Gastroesophageal sphincter (tissue), 4 donors: ENCODE results near the gene TMEM252. TPM values are rescaled to one million over a fixed set of nuclear protein-coding genes. Genes with fewer than 3 reads are reported as not detected.
A peak's percentile ranks its signal among the peaks of the same experiment; 100 is the strongest.

Experiments
- ATAC-seq: fragments of 150-250 bp; one replicate; pipeline ENCODE4 v1.9.1; 2016; ENCODE audit warnings: mild to moderate bottlenecking, moderate library complexity
- H3K27ac ChIP-seq, 4 donors: fragments of 200-600 bp; sonication (generic) in 3 of 4; 1 replicate in 3 of 4; 2 replicates in 1 of 4; pipeline ENCODE4 v1.5.1; 2016 to 2019
- H3K27me3 ChIP-seq: fragments of 200-600 bp; sonication (generic); one replicate; pipeline ENCODE4 v1.5.1; 2019
- H3K36me3 ChIP-seq, 2 donors: fragments of 200-600 bp; sonication (generic); one replicate each; pipeline ENCODE4 v1.5.1; 2019; ENCODE audit warnings: control low read depth in 1 of 2
- H3K4me1 ChIP-seq, 3 donors: fragments of 200-600 bp; sonication (generic); 1 replicate in 2 of 3; 2 replicates in 1 of 3; pipeline ENCODE4 v1.5.1; 2016 to 2019; ENCODE audit warnings: control low read depth in 2 of 3
- H3K4me3 ChIP-seq, 2 donors: fragments of 200-600 bp; sonication (generic); one replicate each; pipeline ENCODE4 v1.5.1; 2019; ENCODE audit warnings: mild to moderate bottlenecking in 1 of 2, moderate library complexity in 1 of 2
- H3K9me3 ChIP-seq, 3 donors: fragments of 200-600 bp; sonication (generic); one replicate each; pipeline ENCODE4 v1.5.1; 2017 to 2019; ENCODE audit warnings: control low read depth in 2 of 3
- EP300 ChIP-seq: sonication (generic); formaldehyde crosslinking; IDR thresholded peaks from one replicate; pipeline ENCODE4 v1.6.1; 2017; ENCODE audit warnings: antibody characterized with exemption, mild to moderate bottlenecking
- POLR2A ChIP-seq, 2 donors: fragments of 450-650 bp; IDR thresholded peaks; one replicate each; pipeline ENCODE4 v1.6.1; 2017; ENCODE audit warnings: antibody characterized with exemption in 2 of 2, mild to moderate bottlenecking in 2 of 2, moderate library complexity in 1 of 2
- POLR2AphosphoS5 ChIP-seq: sonication (generic); formaldehyde crosslinking; IDR thresholded peaks from one replicate; pipeline ENCODE4 v1.6.1; 2017; ENCODE audit warnings: antibody characterized with exemption
- WGBS, 2 donors: methylation state at CpG; one replicate each; pipeline ENCODE4 v1.1.5; 2018; ENCODE audit warnings: low coverage in 1 of 2; 5-methylcytosine and 5-hydroxymethylcytosine counted together
- total RNA-seq, 4 donors: library from RNA; depleted of rRNA; stranded (reverse); fragments of >200 nt; gene quantifications; one replicate each; pipeline ENCODE4 v1.1.0, GENCODE V29; 2016
- TF ChIP-seq, protein P1 (sequence below), 4 experiments: fragments of 200-600 bp in 2 of 4; fragments of 450-650 bp in 2 of 4; sonication (generic) in 1 of 4; IDR thresholded peaks; one replicate each; pipeline ENCODE4 v1.5.1; 2017 to 2019; ENCODE audit warnings: antibody characterized with exemption in 4 of 4, mild to moderate bottlenecking in 2 of 4, moderate library complexity in 2 of 4

The TMEM252 gene
- total RNA-seq, 4 donors from 2014 or later: 0.67 TPM; not detected in 3

DNA sequence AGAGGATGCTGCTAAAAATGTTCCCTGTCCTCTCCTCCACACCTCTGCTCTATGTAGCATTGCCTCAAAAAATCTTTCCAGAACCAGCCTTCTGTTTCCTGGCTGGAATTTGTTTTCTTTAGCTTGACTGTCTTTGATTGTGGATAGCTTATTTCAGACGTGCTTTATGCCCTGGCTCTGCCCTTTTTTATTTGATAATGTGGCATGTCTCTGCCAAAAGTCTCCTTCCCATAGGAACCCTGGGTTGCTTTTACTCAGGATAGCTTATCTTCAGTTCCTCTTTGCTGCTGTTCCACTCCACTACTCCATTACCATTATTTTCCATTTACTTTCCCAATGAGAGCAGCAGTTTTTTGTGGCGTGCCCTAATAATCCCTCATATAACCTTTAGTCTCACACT is 885 bp upstream of the TMEM252 start:
- 21 to 30% methylated on average over 2 of the region's 2 CpGs for WGBS, 2 donors
- Histone ChIP-seq H3K27me3 (no peaks in the 10 kb centered on the region), H3K4me1 (peaks cover 6 to 43% (median 16%) of the 10 kb centered on the region in 3 donors), H3K36me3 (no peaks in the 10 kb centered on the region), H3K9me3 (no peaks in the 10 kb centered on the region), H3K27ac (peak overlapping the region; percentile 44 to 90 (median 80)), H3K4me3 (no peak overlapping the region)
- ATAC-seq: no peak
- TF ChIP-seq EP300: no peak
- TF ChIP-seq, protein P1, sequence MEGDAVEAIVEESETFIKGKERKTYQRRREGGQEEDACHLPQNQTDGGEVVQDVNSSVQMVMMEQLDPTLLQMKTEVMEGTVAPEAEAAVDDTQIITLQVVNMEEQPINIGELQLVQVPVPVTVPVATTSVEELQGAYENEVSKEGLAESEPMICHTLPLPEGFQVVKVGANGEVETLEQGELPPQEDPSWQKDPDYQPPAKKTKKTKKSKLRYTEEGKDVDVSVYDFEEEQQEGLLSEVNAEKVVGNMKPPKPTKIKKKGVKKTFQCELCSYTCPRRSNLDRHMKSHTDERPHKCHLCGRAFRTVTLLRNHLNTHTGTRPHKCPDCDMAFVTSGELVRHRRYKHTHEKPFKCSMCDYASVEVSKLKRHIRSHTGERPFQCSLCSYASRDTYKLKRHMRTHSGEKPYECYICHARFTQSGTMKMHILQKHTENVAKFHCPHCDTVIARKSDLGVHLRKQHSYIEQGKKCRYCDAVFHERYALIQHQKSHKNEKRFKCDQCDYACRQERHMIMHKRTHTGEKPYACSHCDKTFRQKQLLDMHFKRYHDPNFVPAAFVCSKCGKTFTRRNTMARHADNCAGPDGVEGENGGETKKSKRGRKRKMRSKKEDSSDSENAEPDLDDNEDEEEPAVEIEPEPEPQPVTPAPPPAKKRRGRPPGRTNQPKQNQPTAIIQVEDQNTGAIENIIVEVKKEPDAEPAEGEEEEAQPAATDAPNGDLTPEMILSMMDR (IDR thresholded peaks at IDR 0.05): no peak
- TF ChIP-seq POLR2A (IDR thresholded peaks at IDR 0.05): no peak
- TF ChIP-seq POLR2AphosphoS5: no peak

DNA sequence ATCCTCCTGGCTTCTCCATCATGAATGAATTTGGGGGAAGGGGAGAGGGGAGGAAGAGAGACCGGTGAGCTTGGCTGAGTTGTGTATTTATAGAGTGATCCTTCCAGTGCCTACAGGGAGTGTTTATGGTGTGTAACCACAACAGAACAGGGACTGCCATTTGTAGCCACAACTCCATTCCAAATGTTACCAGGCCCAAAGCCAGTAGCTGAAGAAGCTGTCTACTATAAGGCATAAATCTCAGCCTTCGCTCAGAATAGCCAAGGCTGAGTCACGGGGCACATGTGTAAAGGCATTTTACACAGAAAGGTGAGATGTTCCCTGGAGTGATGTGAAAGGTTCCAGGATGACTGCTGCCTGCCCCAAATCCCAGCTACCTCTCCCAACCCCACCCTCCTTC is 2.5 kb downstream of the TMEM252 start:
- Histone ChIP-seq H3K4me1 (peaks cover 9 to 56% (median 16%) of the 10 kb centered on the region in 3 donors), H3K27me3 (no peaks in the 10 kb centered on the region), H3K4me3 (no peak overlapping the region), H3K36me3 (peaks cover 0 to 5% of the 10 kb centered on the region in 2 donors), H3K9me3 (no peaks in the 10 kb centered on the region), H3K27ac (peak overlapping the region; percentile 69 to 90 (median 88))
- ATAC-seq: peak; percentile 78
- TF ChIP-seq, protein P1 (IDR thresholded peaks at IDR 0.05): no peak
- TF ChIP-seq POLR2A (IDR thresholded peaks at IDR 0.05) (no peak), POLR2AphosphoS5 (peak; percentile 90), EP300 (peak; percentile 24)
- WGBS, 2 donors: 56% methylated on average over 2 of the region's 3 CpGs; no CpG with 5 or more reads in 1 of the 2 donors

DNA sequence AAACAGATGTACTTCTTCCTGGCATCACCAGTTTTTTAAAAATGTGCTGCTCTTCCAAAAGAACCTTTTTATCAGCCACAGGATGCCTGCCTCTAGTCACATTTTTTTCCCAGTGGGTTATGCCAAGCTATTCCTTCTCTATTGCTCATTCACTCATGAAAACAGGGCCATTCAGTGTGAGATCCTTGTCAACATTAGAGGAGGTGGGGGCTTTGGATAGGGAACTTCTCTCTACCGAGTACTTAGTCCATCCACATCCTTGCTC is 3.1 kb downstream of the TMEM252 start:
- Histone ChIP-seq H3K9me3 (no peaks in the 10 kb centered on the region), H3K4me3 (no peak overlapping the region), H3K4me1 (peaks cover 9 to 61% (median 16%) of the 10 kb centered on the region in 3 donors), H3K27me3 (no peaks in the 10 kb centered on the region), H3K27ac (peak overlapping the region; percentile 69 to 90 (median 88)), H3K36me3 (peaks cover 0 to 5% of the 10 kb centered on the region in 2 donors)
- 17 to 45% methylated on average over 1 of the region's 1 CpG for WGBS, 2 donors
- ATAC-seq: no peak
- TF ChIP-seq, protein P1 (IDR thresholded peaks at IDR 0.05): no peak
- no peak for TF ChIP-seq EP300
- no peak for TF ChIP-seq POLR2AphosphoS5

DNA sequence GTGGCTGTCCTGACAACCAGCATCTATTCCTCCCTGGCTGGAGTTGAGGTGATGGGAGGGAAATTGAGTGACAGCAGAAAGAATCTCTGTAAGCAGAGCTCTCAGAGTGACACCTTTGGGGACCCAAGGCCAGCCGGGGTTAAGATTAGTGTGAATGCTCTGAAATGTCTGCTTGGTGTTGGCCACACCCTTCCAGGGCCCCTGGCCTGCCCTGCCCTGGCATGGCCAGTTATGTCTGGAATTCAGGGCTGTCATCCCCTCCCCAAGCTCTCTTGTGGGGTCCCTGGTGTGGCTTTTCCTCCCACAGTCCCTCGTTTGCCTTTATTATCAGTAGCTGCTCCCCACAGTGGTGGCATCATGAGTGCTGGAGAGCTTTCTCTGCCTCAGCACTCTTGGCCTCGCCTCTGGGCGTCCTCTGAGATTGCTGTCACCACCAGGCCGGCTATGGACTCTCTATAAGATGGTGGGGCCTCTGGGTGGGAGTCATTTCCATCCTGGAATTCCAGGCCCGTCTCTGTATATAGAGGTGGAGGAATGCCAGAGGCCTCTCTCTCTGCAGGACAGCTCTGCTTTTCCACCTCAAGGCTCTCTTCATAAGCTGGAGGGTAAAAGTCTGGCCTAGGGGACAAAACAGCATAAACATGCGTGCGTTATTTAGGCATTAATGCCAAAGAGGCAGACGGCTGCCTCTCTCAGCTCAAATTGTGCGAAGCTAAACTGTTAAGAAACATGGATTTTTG is 3.6 kb downstream of the TMEM252 start:
- Histone ChIP-seq H3K27ac (peak overlapping the region; percentile 69 to 90 (median 88)), H3K4me1 (peaks cover 9 to 66% (median 16%) of the 10 kb centered on the region in 3 donors)

More for the DNA sequence above, 3.6 kb downstream of the TMEM252 start:
- ATAC-seq: no peak
- Histone ChIP-seq H3K4me3 (no peak overlapping the region), H3K36me3 (peaks cover 0 to 10% of the 10 kb centered on the region in 2 donors), H3K9me3 (no peaks in the 10 kb centered on the region), H3K27me3 (no peaks in the 10 kb centered on the region)
- no peak for TF ChIP-seq POLR2A (IDR thresholded peaks at IDR 0.05)
- no peak for TF ChIP-seq EP300
- TF ChIP-seq, protein P1 (IDR thresholded peaks at IDR 0.05): no peak
- TF ChIP-seq POLR2AphosphoS5: no peak
- WGBS, 2 donors: 46 to 53% methylated on average over 4 to 7 of the region's 10 CpGs
